Neural cell (in vitro differentiated cells): ENCODE results near the gene PLCXD3. TPM values are rescaled to one million over a fixed set of nuclear protein-coding genes. Genes with fewer than 3 reads are reported as not detected.

Experiments
- H2AFZ ChIP-seq: fragments of 200-600, 300-800 bp; sonication (generic), shearing (Covaris generic); 2 replicates; pipeline ENCODE4 v1.6.0; 2014; ENCODE audit warnings: low read depth, mild to moderate bottlenecking, antibody characterized with exemption, low read length, moderate library complexity
- H3F3A ChIP-seq: fragments of 200-600 bp; shearing (Covaris generic); 2 replicates; pipeline ENCODE4 v1.6.1; 2016; ENCODE audit warnings: mild to moderate bottlenecking, moderate library complexity, mixed read lengths, antibody characterized with exemption, low read length; ENCODE audit not compliant: insufficient read depth, poor library complexity, severe bottlenecking
- H3K27ac ChIP-seq: fragments of 200-600, 300-800 bp; sonication (generic), shearing (Covaris generic); 2 replicates; pipeline ENCODE4 v1.5.1; 2014; ENCODE audit warnings: mild to moderate bottlenecking, low read length, moderate library complexity
- H3K27me3 ChIP-seq: fragments of 300-800, 200-600 bp; sonication (generic), shearing (Covaris generic); 2 replicates; pipeline ENCODE4 v1.6.0; 2014; ENCODE audit warnings: mild to moderate bottlenecking, low read depth, low read length, moderate library complexity; ENCODE audit not compliant: insufficient read depth
- H3K36me3 ChIP-seq: fragments of 300-800, 200-600 bp; sonication (generic), shearing (Covaris generic); 2 replicates; pipeline ENCODE4 v1.5.1; 2014; ENCODE audit warnings: mild to moderate bottlenecking, antibody characterized with exemption, low read length, moderate library complexity; ENCODE audit not compliant: insufficient read depth
- H3K4me2 ChIP-seq: fragments of 300-800, 200-600 bp; sonication (generic), shearing (Covaris generic); 2 replicates; pipeline ENCODE4 v1.6.0; 2014; ENCODE audit warnings: mild to moderate bottlenecking, low read length
- H3K4me3 ChIP-seq: fragments of 300-800, 200-600 bp; sonication (generic), shearing (Covaris generic); 2 replicates; pipeline ENCODE4 v1.5.1; 2014; ENCODE audit warnings: mild to moderate bottlenecking, low read length, moderate library complexity
- H3K79me2 ChIP-seq: fragments of 200-600 bp; shearing (Covaris generic); replicated peaks from 2 replicates; pipeline ENCODE4 v1.6.0; 2014; ENCODE audit warnings: mild to moderate bottlenecking, low read length, moderate library complexity; ENCODE audit not compliant: insufficient read depth
- H3K9ac ChIP-seq: fragments of 300-800, 200-600 bp; sonication (generic), shearing (Covaris generic); 2 replicates; pipeline ENCODE4 v1.6.1; 2016; ENCODE audit warnings: mild to moderate bottlenecking, low read length, mixed read lengths
- H3K9me2 ChIP-seq: fragments of 200-600 bp; shearing (Covaris generic); 2 replicates; pipeline ENCODE4 v1.6.1; 2016; ENCODE audit warnings: mild to moderate bottlenecking, low read length, mixed read lengths; ENCODE audit not compliant: insufficient read depth
- H3K9me3 ChIP-seq: fragments of 200-600, 300-800 bp; sonication (generic), shearing (Covaris generic); 2 replicates; pipeline ENCODE4 v1.6.1; 2016; ENCODE audit warnings: mild to moderate bottlenecking, mixed run types, low read length, moderate library complexity, mixed read lengths
- H4K20me1 ChIP-seq: fragments of 200-600 bp; shearing (Covaris generic); 2 replicates; pipeline ENCODE4 v1.6.1; 2016; ENCODE audit warnings: mild to moderate bottlenecking, mixed run types; ENCODE audit not compliant: insufficient read depth
- EP300 ChIP-seq: fragments of 450-650 bp; conservative IDR thresholded peaks from 2 replicates; pipeline ENCODE4 v1.6.1; 2014; ENCODE audit warnings: antibody characterized with exemption, mild to moderate bottlenecking, moderate library complexity; ENCODE audit not compliant: poor library complexity, severe bottlenecking
- EZH2 ChIP-seq: fragments of 200-600, 300-800 bp; shearing (Covaris generic), sonication (generic); IDR thresholded peaks from 2 replicates; pipeline ENCODE4 v1.6.1; 2014; ENCODE audit warnings: antibody characterized with exemption, low read length, borderline replicate concordance, mild to moderate bottlenecking; ENCODE audit not compliant: insufficient read depth, poor library complexity, severe bottlenecking
- MXI1 ChIP-seq: fragments of 450-650 bp; conservative IDR thresholded peaks from 2 replicates; pipeline ENCODE4 v1.6.1; 2014; ENCODE audit warnings: antibody characterized with exemption, mild to moderate bottlenecking; ENCODE audit not compliant: poor library complexity, severe bottlenecking
- POLR2AphosphoS5 ChIP-seq: IDR thresholded peaks from 2 replicates; pipeline ENCODE4 v1.6.1; 2012
- RAD21 ChIP-seq: fragments of 450-650 bp; conservative IDR thresholded peaks from 2 replicates; pipeline ENCODE4 v1.6.1; 2014; ENCODE audit warnings: antibody characterized with exemption, mild to moderate bottlenecking, moderate library complexity
- SMC3 ChIP-seq: fragments of 450-650 bp; conservative IDR thresholded peaks from 2 replicates; pipeline ENCODE4 v1.6.1; 2014; ENCODE audit warnings: antibody characterized with exemption, mild to moderate bottlenecking, moderate library complexity; ENCODE audit not compliant: poor library complexity
- TAF1 ChIP-seq: IDR thresholded peaks from 2 replicates; pipeline ENCODE4 v1.6.1; 2012; ENCODE audit warnings: low read depth
- polyA plus RNA-seq: library from polyadenylated mRNA; depleted of rRNA; stranded (reverse); fragments of >200 nt; gene quantifications from 2 replicates; pipeline ENCODE4 v1.2.3, GENCODE V29; 2014
- TF ChIP-seq, protein P1 (sequence below): fragments of 450-650 bp; IDR thresholded peaks from 2 replicates; pipeline ENCODE4 v1.5.1; 2014; ENCODE audit warnings: antibody characterized with exemption, mild to moderate bottlenecking, moderate library complexity; ENCODE audit not compliant: poor library complexity, severe bottlenecking
- TF ChIP-seq, protein P2 (sequence below): IDR thresholded peaks from 2 replicates; pipeline ENCODE4 v1.6.1; 2012; ENCODE audit warnings: borderline replicate concordance

PLCXD3 gene
- polyA plus RNA-seq, 1 donor from 2014 or later, result 6.6 TPM

DNA sequence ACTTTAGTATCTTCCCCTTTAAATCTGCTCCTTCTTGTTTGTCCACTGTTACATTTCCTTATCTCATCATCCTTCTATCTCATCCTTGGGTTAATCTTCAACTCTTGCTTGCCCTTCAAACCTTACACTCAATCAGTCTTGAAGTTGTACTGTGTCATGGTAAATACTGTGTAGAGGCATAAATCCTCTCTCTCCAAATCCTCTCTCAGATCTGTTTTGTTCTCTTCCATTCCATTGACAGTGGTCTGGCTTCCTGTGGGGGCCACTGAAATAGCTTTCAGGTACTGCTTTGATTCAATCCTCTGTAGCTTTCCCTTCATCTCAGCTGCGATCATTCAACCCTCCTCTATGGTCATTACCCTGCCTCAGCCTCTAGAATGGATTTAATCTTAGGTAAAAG, 104.0 kb downstream of the PLCXD3 start:
- H3K9me3 ChIP-seq, result no peaks in the 10 kb centered on the region
- no peaks in the 10 kb centered on the region for H3K9me2 ChIP-seq
- no peak overlapping the region for H2AFZ ChIP-seq
- no peak overlapping the region for H3K9ac ChIP-seq
- no peaks in the 10 kb centered on the region for H3K79me2 ChIP-seq
- no peaks in the 10 kb centered on the region for H3K27me3 ChIP-seq
- H3K36me3 ChIP-seq, result no peaks in the 10 kb centered on the region
- H4K20me1 ChIP-seq, result no peaks in the 10 kb centered on the region
- H3K4me2 ChIP-seq, result no peak overlapping the region
- no peak overlapping the region for H3K27ac ChIP-seq
- no peaks in the 10 kb centered on the region for H3F3A ChIP-seq
- TF ChIP-seq, protein P1, sequence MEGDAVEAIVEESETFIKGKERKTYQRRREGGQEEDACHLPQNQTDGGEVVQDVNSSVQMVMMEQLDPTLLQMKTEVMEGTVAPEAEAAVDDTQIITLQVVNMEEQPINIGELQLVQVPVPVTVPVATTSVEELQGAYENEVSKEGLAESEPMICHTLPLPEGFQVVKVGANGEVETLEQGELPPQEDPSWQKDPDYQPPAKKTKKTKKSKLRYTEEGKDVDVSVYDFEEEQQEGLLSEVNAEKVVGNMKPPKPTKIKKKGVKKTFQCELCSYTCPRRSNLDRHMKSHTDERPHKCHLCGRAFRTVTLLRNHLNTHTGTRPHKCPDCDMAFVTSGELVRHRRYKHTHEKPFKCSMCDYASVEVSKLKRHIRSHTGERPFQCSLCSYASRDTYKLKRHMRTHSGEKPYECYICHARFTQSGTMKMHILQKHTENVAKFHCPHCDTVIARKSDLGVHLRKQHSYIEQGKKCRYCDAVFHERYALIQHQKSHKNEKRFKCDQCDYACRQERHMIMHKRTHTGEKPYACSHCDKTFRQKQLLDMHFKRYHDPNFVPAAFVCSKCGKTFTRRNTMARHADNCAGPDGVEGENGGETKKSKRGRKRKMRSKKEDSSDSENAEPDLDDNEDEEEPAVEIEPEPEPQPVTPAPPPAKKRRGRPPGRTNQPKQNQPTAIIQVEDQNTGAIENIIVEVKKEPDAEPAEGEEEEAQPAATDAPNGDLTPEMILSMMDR, result no peak
- TF ChIP-seq SMC3 (no peak), EP300 (no peak), POLR2AphosphoS5 (no peak), RAD21 (no peak), TAF1 (no peak), EZH2 (no peak), MXI1 (no peak)
- TF ChIP-seq, protein P2, sequence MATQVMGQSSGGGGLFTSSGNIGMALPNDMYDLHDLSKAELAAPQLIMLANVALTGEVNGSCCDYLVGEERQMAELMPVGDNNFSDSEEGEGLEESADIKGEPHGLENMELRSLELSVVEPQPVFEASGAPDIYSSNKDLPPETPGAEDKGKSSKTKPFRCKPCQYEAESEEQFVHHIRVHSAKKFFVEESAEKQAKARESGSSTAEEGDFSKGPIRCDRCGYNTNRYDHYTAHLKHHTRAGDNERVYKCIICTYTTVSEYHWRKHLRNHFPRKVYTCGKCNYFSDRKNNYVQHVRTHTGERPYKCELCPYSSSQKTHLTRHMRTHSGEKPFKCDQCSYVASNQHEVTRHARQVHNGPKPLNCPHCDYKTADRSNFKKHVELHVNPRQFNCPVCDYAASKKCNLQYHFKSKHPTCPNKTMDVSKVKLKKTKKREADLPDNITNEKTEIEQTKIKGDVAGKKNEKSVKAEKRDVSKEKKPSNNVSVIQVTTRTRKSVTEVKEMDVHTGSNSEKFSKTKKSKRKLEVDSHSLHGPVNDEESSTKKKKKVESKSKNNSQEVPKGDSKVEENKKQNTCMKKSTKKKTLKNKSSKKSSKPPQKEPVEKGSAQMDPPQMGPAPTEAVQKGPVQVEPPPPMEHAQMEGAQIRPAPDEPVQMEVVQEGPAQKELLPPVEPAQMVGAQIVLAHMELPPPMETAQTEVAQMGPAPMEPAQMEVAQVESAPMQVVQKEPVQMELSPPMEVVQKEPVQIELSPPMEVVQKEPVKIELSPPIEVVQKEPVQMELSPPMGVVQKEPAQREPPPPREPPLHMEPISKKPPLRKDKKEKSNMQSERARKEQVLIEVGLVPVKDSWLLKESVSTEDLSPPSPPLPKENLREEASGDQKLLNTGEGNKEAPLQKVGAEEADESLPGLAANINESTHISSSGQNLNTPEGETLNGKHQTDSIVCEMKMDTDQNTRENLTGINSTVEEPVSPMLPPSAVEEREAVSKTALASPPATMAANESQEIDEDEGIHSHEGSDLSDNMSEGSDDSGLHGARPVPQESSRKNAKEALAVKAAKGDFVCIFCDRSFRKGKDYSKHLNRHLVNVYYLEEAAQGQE, result no peak
- no peak overlapping the region for H3K4me3 ChIP-seq

DNA sequence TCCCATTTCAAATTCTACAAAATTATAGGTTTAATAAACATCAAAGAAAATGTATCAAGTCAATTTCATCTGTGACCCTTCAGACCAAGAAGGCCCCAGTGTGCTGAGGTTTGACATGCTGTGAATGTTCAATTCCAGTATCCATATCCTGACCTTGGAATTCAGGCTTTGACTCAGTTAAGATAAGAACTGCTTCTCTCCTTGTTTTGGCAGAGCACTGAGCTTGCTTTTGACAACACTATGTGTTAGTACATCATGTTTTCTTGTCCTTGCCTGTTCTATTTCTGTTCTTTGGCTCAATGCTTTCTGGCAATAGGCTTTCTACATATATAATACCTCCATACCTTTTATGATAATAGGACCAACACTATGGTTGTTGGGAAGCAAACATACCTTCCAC, 105.6 kb downstream of the PLCXD3 start:
- no peaks in the 10 kb centered on the region for H4K20me1 ChIP-seq
- H3K4me3 ChIP-seq, result no peak overlapping the region
- H3K9me3 ChIP-seq, result no peaks in the 10 kb centered on the region
- no peaks in the 10 kb centered on the region for H3K36me3 ChIP-seq
- no peaks in the 10 kb centered on the region for H3F3A ChIP-seq
- H3K27me3 ChIP-seq, result no peaks in the 10 kb centered on the region
- H3K9me2 ChIP-seq, result no peaks in the 10 kb centered on the region
- H3K79me2 ChIP-seq, result no peaks in the 10 kb centered on the region
- no peak overlapping the region for H3K4me2 ChIP-seq
- TF ChIP-seq, protein P1, result no peak
- TF ChIP-seq TAF1 (no peak), EZH2 (no peak), SMC3 (no peak), RAD21 (no peak), POLR2AphosphoS5 (no peak), EP300 (no peak), MXI1 (no peak)
- TF ChIP-seq, protein P2, result no peak
- H3K9ac ChIP-seq, result no peak overlapping the region
- no peak overlapping the region for H2AFZ ChIP-seq
- no peak overlapping the region for H3K27ac ChIP-seq
